Thyroid gland (tissue), 4 donors: Measurements from ENCODE around the gene RNF166. TPM values are rescaled to one million over a fixed set of nuclear protein-coding genes. Genes with fewer than 3 reads are reported as not detected.

Experiments
- DNase-seq, 2 donors: peaks; one replicate each; pipeline ENCODE4 v3.0.0-alpha.2; 2019
- H3K27ac ChIP-seq, 3 donors: fragments of 200-600 bp; sonication (generic); 1 replicate in 2 of 3; 2 replicates in 1 of 3; pipeline ENCODE4 v1.5.1; 2016 to 2019; ENCODE audit warnings: mild to moderate bottlenecking in 1 of 3, moderate library complexity in 1 of 3
- H3K27me3 ChIP-seq: fragments of 200-600 bp; sonication (generic); one replicate; pipeline ENCODE4 v1.5.1; 2019
- H3K36me3 ChIP-seq, 2 donors: fragments of 200-600 bp; sonication (generic); one replicate each; pipeline ENCODE4 v1.5.1; 2016 to 2019
- H3K4me1 ChIP-seq, 2 donors: fragments of 200-600 bp; sonication (generic); one replicate each; pipeline ENCODE4 v1.5.1; 2017 to 2019
- H3K4me3 ChIP-seq, 3 donors: fragments of 200-600 bp; sonication (generic); replicated peaks in 1 of 3; 1 replicate in 2 of 3; 2 replicates in 1 of 3; pipeline ENCODE4 v1.5.1; 2016; ENCODE audit warnings: mild to moderate bottlenecking in 1 of 3
- H3K9me3 ChIP-seq: fragments of 200-600 bp; sonication (generic); one replicate; pipeline ENCODE4 v1.5.1; 2017
- POLR2A ChIP-seq, 2 donors: fragments of 450-650 bp; IDR thresholded peaks; one replicate each; pipeline ENCODE4 v1.6.1; 2017; ENCODE audit warnings: antibody characterized with exemption in 2 of 2, mild to moderate bottlenecking in 2 of 2, moderate library complexity in 1 of 2
- WGBS, 2 donors: methylation state at CpG; one replicate each; pipeline ENCODE4 v1.1.5; 2017; 5-methylcytosine and 5-hydroxymethylcytosine counted together
- intact Hi-C: fragments of 100-400 bp; cut with DNase I; formaldehyde crosslinking; loops from one replicate; pipeline ENCODE4 v1.15.1; 2023
- total RNA-seq, 4 donors: library from RNA; depleted of rRNA; stranded (reverse); fragments of >200 nt; gene quantifications; one replicate each; pipeline ENCODE4 v1.2.3, GENCODE V29; 2016
- TF ChIP-seq, protein P1 (sequence below), 6 experiments: fragments of 200-600 bp in 3 of 6; fragments of 450-650 bp in 3 of 6; sonication (generic) in 3 of 6; IDR thresholded peaks; one replicate each; pipeline ENCODE4 v1.5.1; 2016 to 2019; ENCODE audit warnings: antibody characterized with exemption in 6 of 6, mild to moderate bottlenecking in 2 of 6, inconsistent platforms in 1 of 6, moderate library complexity in 1 of 6

RNF166 gene
- total RNA-seq, 4 donors from 2014 or later, result 12.5 to 26.8 (median 19.1) TPM

DNA sequence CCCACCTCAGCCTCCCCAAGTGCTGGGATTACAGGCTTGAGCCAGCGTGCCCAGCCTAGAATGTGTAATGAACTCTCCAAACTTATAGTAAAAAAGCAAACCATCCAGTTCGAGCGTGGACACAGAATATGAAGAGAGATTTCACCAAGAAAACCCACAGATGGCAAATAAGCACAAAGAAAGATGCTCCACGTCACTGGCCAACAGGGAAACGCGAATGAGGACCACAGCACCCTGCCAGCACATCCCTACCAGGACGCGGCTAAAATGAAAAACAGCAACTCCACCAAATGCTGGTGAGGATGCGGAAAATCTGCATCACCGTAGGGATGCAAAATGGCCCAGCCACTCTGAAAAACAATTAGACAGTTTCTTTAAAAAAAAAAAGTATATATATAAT lies 44.7 kb downstream of the RNF166 start:
- Histone ChIP-seq H3K27me3 (no peaks in the 10 kb centered on the region), H3K4me3 (no peak overlapping the region), H3K9me3 (no peaks in the 10 kb centered on the region), H3K4me1 (peaks cover 5 to 10% of the 10 kb centered on the region in 2 donors), H3K27ac (no peak overlapping the region), H3K36me3 (no peaks in the 10 kb centered on the region)
- no peak for DNase-seq
- intact Hi-C loops, result no loop called here
- 87 to 90% methylated on average over 10 of the region's 10 CpGs for WGBS, 2 donors
- no peak for TF ChIP-seq POLR2A (IDR thresholded peaks at IDR 0.05)
- TF ChIP-seq, protein P1, sequence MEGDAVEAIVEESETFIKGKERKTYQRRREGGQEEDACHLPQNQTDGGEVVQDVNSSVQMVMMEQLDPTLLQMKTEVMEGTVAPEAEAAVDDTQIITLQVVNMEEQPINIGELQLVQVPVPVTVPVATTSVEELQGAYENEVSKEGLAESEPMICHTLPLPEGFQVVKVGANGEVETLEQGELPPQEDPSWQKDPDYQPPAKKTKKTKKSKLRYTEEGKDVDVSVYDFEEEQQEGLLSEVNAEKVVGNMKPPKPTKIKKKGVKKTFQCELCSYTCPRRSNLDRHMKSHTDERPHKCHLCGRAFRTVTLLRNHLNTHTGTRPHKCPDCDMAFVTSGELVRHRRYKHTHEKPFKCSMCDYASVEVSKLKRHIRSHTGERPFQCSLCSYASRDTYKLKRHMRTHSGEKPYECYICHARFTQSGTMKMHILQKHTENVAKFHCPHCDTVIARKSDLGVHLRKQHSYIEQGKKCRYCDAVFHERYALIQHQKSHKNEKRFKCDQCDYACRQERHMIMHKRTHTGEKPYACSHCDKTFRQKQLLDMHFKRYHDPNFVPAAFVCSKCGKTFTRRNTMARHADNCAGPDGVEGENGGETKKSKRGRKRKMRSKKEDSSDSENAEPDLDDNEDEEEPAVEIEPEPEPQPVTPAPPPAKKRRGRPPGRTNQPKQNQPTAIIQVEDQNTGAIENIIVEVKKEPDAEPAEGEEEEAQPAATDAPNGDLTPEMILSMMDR (IDR thresholded peaks at IDR 0.05), result no peak

- Histone ChIP-seq H3K4me3 (no peak overlapping the region), H3K27ac (no peak overlapping the region), H3K27me3 (no peaks in the 10 kb centered on the region), H3K36me3 (no peaks in the 10 kb centered on the region), H3K4me1 (peaks cover 5 to 10% of the 10 kb centered on the region in 2 donors), H3K9me3 (no peaks in the 10 kb centered on the region)
- intact Hi-C loops, result loop anchor here (10.0 kb wide), 2 partner anchors 84 to 214 kb away; partner anchors contain the start of gene ZC3H18
- TF ChIP-seq, protein P1 (IDR thresholded peaks at IDR 0.05), result no peak
- TF ChIP-seq POLR2A (IDR thresholded peaks at IDR 0.05), result no peak
- DNase-seq, result no peak
- 93 to 94% methylated on average over 23 to 25 of the region's 25 CpGs for WGBS, 2 donors
Measured at GRCh38 chr16:88659160-88659559, 47.0 kb downstream of the RNF166 start.

- H3K4me1 ChIP-seq, result peaks cover 5 to 6% of the 10 kb centered on the region in 2 donors
- TF ChIP-seq POLR2A (IDR thresholded peaks at IDR 0.05), result no peak
- TF ChIP-seq, protein P1 (IDR thresholded peaks at IDR 0.05), result no peak
- H3K27me3 ChIP-seq, result no peaks in the 10 kb centered on the region
- H3K4me3 ChIP-seq, result no peak overlapping the region
- no peak overlapping the region for H3K27ac ChIP-seq
- no peaks in the 10 kb centered on the region for H3K36me3 ChIP-seq
- 88 to 89% methylated on average over 12 to 13 of the region's 15 CpGs for WGBS, 2 donors
- intact Hi-C loops, result loop anchor here (10.0 kb wide), 2 partner anchors 84 to 214 kb away; partner anchors contain the start of gene ZC3H18
- DNase-seq, result no peak
- H3K9me3 ChIP-seq, result no peaks in the 10 kb centered on the region
Measured at GRCh38 chr16:88658714-88659113, 47.5 kb downstream of the RNF166 start.

DNA sequence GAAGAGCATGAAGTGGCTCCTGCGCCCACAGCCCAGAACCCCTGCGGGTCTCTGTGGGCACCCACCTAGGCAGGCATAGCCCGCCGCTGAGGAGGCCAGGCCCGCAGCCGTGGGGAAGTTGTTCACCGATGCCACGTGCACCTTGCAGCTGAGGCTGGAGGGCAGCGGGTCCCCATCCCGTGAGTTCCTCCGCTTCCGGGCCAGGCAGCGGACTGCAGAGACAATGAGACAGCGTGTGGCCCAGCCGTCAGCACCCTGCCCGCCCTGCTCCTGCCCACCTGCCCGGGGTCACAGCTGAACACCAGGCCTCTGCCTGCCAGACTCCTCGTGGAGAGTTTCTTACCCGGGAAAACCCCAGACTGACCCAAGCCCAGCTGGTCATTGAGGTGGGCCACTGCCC lies 48.8 kb downstream of the RNF166 start:
- Histone ChIP-seq H3K4me3 (no peak overlapping the region), H3K9me3 (no peaks in the 10 kb centered on the region), H3K27ac (no peak overlapping the region), H3K36me3 (no peaks in the 10 kb centered on the region), H3K27me3 (no peaks in the 10 kb centered on the region), H3K4me1 (peaks cover 4 to 5% of the 10 kb centered on the region in 2 donors)
- DNase-seq, result no peak
- intact Hi-C loops, result loop anchor here (10.0 kb wide), 2 partner anchors 83 to 213 kb away; partner anchors contain the start of gene ZC3H18
- WGBS, 2 donors, result 94 to 95% methylated on average over 3 to 19 of the region's 19 CpGs
- TF ChIP-seq, protein P1 (IDR thresholded peaks at IDR 0.05), result no peak
- no peak for TF ChIP-seq POLR2A (IDR thresholded peaks at IDR 0.05)

GRCh38 chr16:88656291-88656980 lies 49.8 kb downstream of the RNF166 start:
- intact Hi-C loops, result loop anchor here (10.0 kb wide), 2 partner anchors 82 to 212 kb away; partner anchors contain the start of gene ZC3H18
- Histone ChIP-seq H3K27ac (no peak overlapping the region), H3K4me3 (no peak overlapping the region), H3K9me3 (no peaks in the 10 kb centered on the region), H3K36me3 (no peaks in the 10 kb centered on the region), H3K27me3 (no peaks in the 10 kb centered on the region), H3K4me1 (peaks cover 4 to 8% of the 10 kb centered on the region in 2 donors)
- WGBS, 2 donors, result 78 to 87% methylated on average over 14 to 23 of the region's 25 CpGs
- TF ChIP-seq POLR2A (IDR thresholded peaks at IDR 0.05), result no peak
- TF ChIP-seq, protein P1 (IDR thresholded peaks at IDR 0.05), result no peak
- no peak for DNase-seq
